Panc1 (cell line): Measurements from ENCODE around the gene NOS3.

Experiments used
- CTCF ChIP-seq: fragments of 450-650 bp; IDR thresholded peaks from 2 replicates; pipeline ENCODE4 v1.5.1; 2017; ENCODE audit warnings: mild to moderate bottlenecking
- POLR2AphosphoS5 ChIP-seq: IDR thresholded peaks from 2 replicates; pipeline ENCODE4 v1.6.1; 2012; ENCODE audit warnings: mild to moderate bottlenecking, low read depth, low read length, moderate library complexity
- REST ChIP-seq, 2 experiments: IDR thresholded peaks; 2 replicates each; pipeline ENCODE4 v1.6.1; 2011 to 2012; ENCODE audit warnings: low read depth in 2 of 2, control low read depth in 1 of 2, low read length in 1 of 2, mild to moderate bottlenecking in 1 of 2, moderate library complexity in 1 of 2; ENCODE audit not compliant: insufficient read depth in 1 of 2
- SIN3A ChIP-seq: IDR thresholded peaks from 2 replicates; pipeline ENCODE4 v1.6.1; 2012; ENCODE audit warnings: low read depth, mild to moderate bottlenecking, low read length, moderate library complexity, borderline replicate concordance; ENCODE audit not compliant: insufficient read depth

GRCh38 chr7:151017370-151017952 is 26.6 kb downstream of the NOS3 start:
- TF ChIP-seq REST (IDR thresholded peaks at IDR 0.05; ENCODE audit: insufficient read depth in 1 of 2, low read depth in 2 of 2, low read length in 1 of 2) (no peak), CTCF (no peak), SIN3A (no peak), POLR2AphosphoS5 (no peak)
